Upper lobe of right lung (tissue), 1 donor: ENCODE data around the gene EXOC1. TPM values are rescaled to one million over a fixed set of nuclear protein-coding genes. Genes with fewer than 3 reads are reported as not detected.

ENCODE experiments used
- ATAC-seq: fragments of 200-7000 bp; cut with Tn5 transposase; one replicate; pipeline ENCODE4 v1.9.1; 2020; ENCODE audit warnings: mild to moderate bottlenecking, moderate library complexity
- DNase-seq: peaks from one replicate; pipeline ENCODE4 v3.0.0-alpha.2; 2020
- H3K27ac ChIP-seq: fragments of 200-600 bp; one replicate; pipeline ENCODE4 v1.8.0; 2022
- H3K27me3 ChIP-seq: fragments of 200-600 bp; one replicate; pipeline ENCODE4 v1.8.0; 2022; ENCODE audit warnings: mild to moderate bottlenecking
- H3K36me3 ChIP-seq: fragments of 200-600 bp; one replicate; pipeline ENCODE4 v1.8.0; 2022
- H3K4me1 ChIP-seq: fragments of 200-600 bp; one replicate; pipeline ENCODE4 v1.8.0; 2022
- H3K4me3 ChIP-seq: fragments of 200-600 bp; one replicate; pipeline ENCODE4 v1.8.0; 2022; ENCODE audit warnings: mild to moderate bottlenecking
- H3K9me3 ChIP-seq: fragments of 200-600 bp; one replicate; pipeline ENCODE4 v1.8.0; 2022
- CTCF ChIP-seq: fragments of 200-600 bp; IDR thresholded peaks from one replicate; pipeline ENCODE4 v1.8.0; 2022; ENCODE audit warnings: antibody characterized with exemption
- intact Hi-C: fragments of 100-400 bp; cut with DNase I; formaldehyde crosslinking; loops from one replicate; pipeline ENCODE4 v1.11.0; 2022
- long read RNA-seq: library from polyadenylated mRNA; unstranded; transcript quantifications from one replicate; pipeline ENCODE4 v2.0.0, GENCODE V29; 2021
- total RNA-seq: library from RNA; stranded (reverse); fragmentation: NEBNext Ultra II Directional; extraction: Animal tissue kit (Norgen Biotek cat#: 25700); gene quantifications from one replicate; pipeline ENCODE4 v1.2.1, GENCODE V29; 2021
- donor health status: DM: no; HTN: yes; CAD: no; lungs with severe emphysema.

Gene EXOC1
- 32.9 TPM for total RNA-seq
- long read RNA-seq, transcript EXOC1-202 (18 exons, 3,248 nt) = major isoform, 13 of 83 reads
- long read RNA-seq, partial matches to known transcripts = 10 of 83 reads
- long read RNA-seq, other reads (novel, unspliced or antisense) = 56 of 83 reads

- peaks cover 3% of the 10 kb centered on the region for H3K36me3 ChIP-seq
These were observed at the start of gene EXOC1 for GRCh38 chr4:55853484-55854046. Gene EXOC1, plus strand, starts transcription at chr4:55853648. Its CDS starts 4,676 bp downstream, at chr4:55858324.

GRCh38 chr4:55807556-55807955 lies 45.9 kb upstream of the EXOC1 start:
- no peak for TF ChIP-seq CTCF

More at GRCh38 chr4:55853484-55854046, at the start of gene EXOC1:
- Histone ChIP-seq H3K27me3 (no peaks in the 10 kb centered on the region), H3K4me1 (peaks cover 10% of the 10 kb centered on the region), H3K27ac (peak within 1 kb of the TSS; percentile 90), H3K4me3 (peak within 1 kb of the TSS; percentile 92), H3K9me3 (no peaks in the 10 kb centered on the region)
- intact Hi-C loops = no loop called here
- peak; percentile 100 for ATAC-seq
- DNase-seq = peak; percentile 100
- TF ChIP-seq CTCF = no peak

GRCh38 chr4:55808186-55808585 lies 45.3 kb upstream of the EXOC1 start:
- Histone ChIP-seq H3K9me3 (no peaks in the 10 kb centered on the region), H3K36me3 (no peaks in the 10 kb centered on the region), H3K4me3 (no peak overlapping the region), H3K27me3 (no peaks in the 10 kb centered on the region), H3K4me1 (no peaks in the 10 kb centered on the region), H3K27ac (no peak overlapping the region)
- TF ChIP-seq CTCF = no peak
- DNase-seq (no peak), ATAC-seq (no peak)
- intact Hi-C loops = no loop called here

More at GRCh38 chr4:55807556-55807955, 45.9 kb upstream of the EXOC1 start:
- ATAC-seq = no peak
- Histone ChIP-seq H3K4me3 (no peak overlapping the region), H3K9me3 (no peaks in the 10 kb centered on the region), H3K4me1 (no peaks in the 10 kb centered on the region), H3K27ac (no peak overlapping the region), H3K27me3 (no peaks in the 10 kb centered on the region), H3K36me3 (no peaks in the 10 kb centered on the region)
- no peak for DNase-seq
- intact Hi-C loops = no loop called here

- TF ChIP-seq CTCF = no peak
- no peaks in the 10 kb centered on the region for H3K27me3 ChIP-seq
- intact Hi-C loops = no loop called here
- H3K36me3 ChIP-seq = no peaks in the 10 kb centered on the region
- DNase-seq = no peak
- H3K9me3 ChIP-seq = no peaks in the 10 kb centered on the region
- no peaks in the 10 kb centered on the region for H3K4me1 ChIP-seq
- no peak overlapping the region for H3K27ac ChIP-seq
- no peak overlapping the region for H3K4me3 ChIP-seq
- ATAC-seq = no peak
These were observed 44.8 kb upstream of the EXOC1 start for GRCh38 chr4:55808632-55809031.

- ATAC-seq (no peak), DNase-seq (no peak)
- H3K4me3 ChIP-seq = no peak overlapping the region
- H3K9me3 ChIP-seq = no peaks in the 10 kb centered on the region
- H3K4me1 ChIP-seq = no peaks in the 10 kb centered on the region
- H3K27me3 ChIP-seq = no peaks in the 10 kb centered on the region
- H3K36me3 ChIP-seq = no peaks in the 10 kb centered on the region
- intact Hi-C loops = no loop called here
- no peak overlapping the region for H3K27ac ChIP-seq
- TF ChIP-seq CTCF = no peak
These were observed 35.8 kb upstream of the EXOC1 start for GRCh38 chr4:55817691-55818090.
